Measurements from ENCODE around the gene RGPD6.
"Not testable (repeated sequence)": the region's sequence is repeated elsewhere in the genome, so short reads cannot be mapped to it uniquely, and the experiment has no call there.

DNA sequence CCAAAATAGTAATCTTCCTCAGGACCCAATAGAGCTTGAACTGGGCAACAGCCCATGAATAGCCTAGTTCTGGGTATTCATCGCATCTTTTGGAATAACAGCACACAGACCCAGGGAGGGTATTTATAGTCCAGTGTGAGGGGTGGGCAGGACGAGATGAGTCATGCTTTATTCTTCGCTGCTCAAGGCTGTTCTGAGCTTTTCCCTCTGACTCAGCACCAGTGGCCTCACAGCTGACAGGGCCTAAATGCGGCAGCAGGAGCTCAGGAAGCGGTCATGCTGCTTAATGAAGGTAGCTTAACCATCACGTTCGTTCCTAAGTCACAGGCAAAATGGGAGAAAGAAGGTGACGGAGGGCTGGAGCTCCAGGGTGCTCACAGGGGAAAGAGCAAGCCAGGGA is 111.7 kb downstream of the RGPD6 start:
- TF ChIP-seq POLR2A, CTCF (IDR thresholded peaks at IDR 0.05): not testable (repeated sequence)

Measured in ovary (tissue), 3 donors.